DOHH2 (cell line): Measurements from ENCODE around the gene HSPA1L.

Experiments
- CTCF ChIP-seq: fragments of 200-600 bp; sonication (generic); IDR thresholded peaks from one replicate; pipeline ENCODE4 v1.5.1; 2014; ENCODE audit warnings: antibody characterized with exemption, mild to moderate bottlenecking, low read depth, low read length; ENCODE audit not compliant: poor library complexity, severe bottlenecking
- EZH2phosphoT487 ChIP-seq: fragments of 200-600 bp; sonication (generic); IDR thresholded peaks from 2 replicates; pipeline ENCODE4 v1.6.1; 2017; ENCODE audit warnings: borderline replicate concordance, mild to moderate bottlenecking, antibody characterized with exemption, low read length, moderate library complexity, mixed read lengths

DNA sequence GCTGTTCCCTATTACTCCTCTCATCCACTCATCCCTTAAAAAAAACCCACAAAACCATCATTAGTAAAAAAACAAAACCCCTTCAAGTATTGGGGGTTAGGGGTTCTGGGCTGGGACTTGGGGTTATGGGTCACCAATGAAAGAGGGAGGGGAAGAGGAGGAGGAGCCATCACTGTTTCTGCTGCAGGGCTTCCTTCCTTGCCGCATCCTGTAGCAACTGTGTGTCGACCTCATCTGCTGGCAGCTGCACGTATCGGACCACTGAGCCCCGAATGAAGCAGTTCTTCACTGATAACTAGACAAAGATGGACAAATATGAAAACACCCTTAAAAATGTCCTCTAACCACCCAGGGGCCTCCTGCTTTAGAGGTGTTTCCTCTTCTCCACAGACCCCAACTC, 17.5 kb downstream of the HSPA1L start:
- TF ChIP-seq CTCF: no peak
- TF ChIP-seq EZH2phosphoT487: no peak
